HEK293T (cell line): ENCODE data around the gene VSX2.

Experiments used
- ARNT ChIP-seq: fragments of 450-650 bp; IDR thresholded peaks from 2 replicates; pipeline ENCODE4 v1.6.1; 2017; ENCODE audit warnings: mild to moderate bottlenecking
- BHLHE40 ChIP-seq: fragments of 450-650 bp; IDR thresholded peaks from 2 replicates; pipeline ENCODE4 v1.6.1; 2016; ENCODE audit warnings: mild to moderate bottlenecking, moderate library complexity, borderline replicate concordance
- CTBP1 ChIP-seq: fragments of 450-650 bp; IDR thresholded peaks from 2 replicates; pipeline ENCODE4 v1.6.1; 2016; ENCODE audit warnings: borderline replicate concordance
- ELF4 ChIP-seq: fragments of 450-650 bp; IDR thresholded peaks from 2 replicates; pipeline ENCODE4 v1.6.1; 2017; ENCODE audit warnings: antibody characterized with exemption
- FOXK2 ChIP-seq: fragments of 450-650 bp; IDR thresholded peaks from 2 replicates; pipeline ENCODE4 v1.6.1; 2016; ENCODE audit warnings: mild to moderate bottlenecking
- HDGF ChIP-seq: fragments of 450-650 bp; IDR thresholded peaks from 2 replicates; pipeline ENCODE4 v1.6.1; 2017; ENCODE audit warnings: antibody characterized with exemption, borderline replicate concordance
- L3MBTL2 ChIP-seq: fragments of 450-650 bp; conservative IDR thresholded peaks from 2 replicates; pipeline ENCODE4 v1.6.1; 2016; ENCODE audit warnings: mild to moderate bottlenecking
- LEF1 ChIP-seq: fragments of 450-650 bp; IDR thresholded peaks from 2 replicates; pipeline ENCODE4 v1.6.1; 2017; ENCODE audit warnings: mild to moderate bottlenecking, borderline replicate concordance
- NFRKB ChIP-seq: fragments of 450-650 bp; IDR thresholded peaks from 2 replicates; pipeline ENCODE4 v1.6.1; 2016; ENCODE audit warnings: mild to moderate bottlenecking, moderate library complexity
- SP1 ChIP-seq: fragments of 450-650 bp; IDR thresholded peaks from 2 replicates; pipeline ENCODE4 v1.6.1; 2017
- SUZ12 ChIP-seq: fragments of 450-650 bp; IDR thresholded peaks from 2 replicates; pipeline ENCODE4 v1.6.1; 2016; ENCODE audit warnings: mild to moderate bottlenecking
- TARDBP ChIP-seq: fragments of 450-650 bp; IDR thresholded peaks from 2 replicates; pipeline ENCODE4 v1.6.1; 2016

DNA sequence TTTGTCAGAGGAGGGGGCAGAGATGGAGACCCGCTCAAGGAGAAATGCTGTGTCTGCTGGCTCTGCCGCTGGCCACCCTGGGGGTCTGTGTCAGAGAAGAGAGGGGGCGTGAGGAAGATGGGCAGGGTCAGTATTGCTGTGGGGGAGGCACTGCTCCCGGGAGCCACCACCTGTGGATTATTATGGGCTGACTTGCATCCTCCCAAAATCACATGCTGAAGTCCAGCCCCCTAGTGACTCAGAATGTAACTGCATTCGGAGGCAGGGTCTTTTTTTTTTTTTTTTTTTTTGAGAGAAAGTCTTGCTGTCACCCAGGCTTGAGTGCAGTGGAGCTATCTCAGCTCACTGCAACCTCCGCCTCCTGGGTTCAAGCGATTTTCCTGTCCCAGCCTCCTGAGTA lies 51.2 kb downstream of the VSX2 start:
- TF ChIP-seq LEF1 (no peak), L3MBTL2 (no peak), BHLHE40 (no peak), SP1 (no peak), CTBP1 (no peak), NFRKB (no peak), TARDBP (no peak), SUZ12 (no peak), FOXK2 (no peak), ARNT (no peak), HDGF (no peak), ELF4 (no peak)
